Endothelial cell of umbilical vein (primary cell): ENCODE measurements around the gene AMIGO2. TPM values are rescaled to one million over a fixed set of nuclear protein-coding genes. Genes with fewer than 3 reads are reported as not detected.

Experiments
- BruUV-seq: library from RNA; stranded (reverse); fragments of 400-500 nt; replicated peaks from 2 replicates; lab custom pipeline; 2021; lab: Mats Ljungman, UMichigan
- CTCF ChIA-PET: fragments of 300-600, 350-600 bp; sonication (Branson Sonifier 250); formaldehyde crosslinking; loops from one replicate; lab custom pipeline; 2021; ENCODE audit warnings: antibody characterized with exemption, inconsistent platforms; lab: Charles Lee
- POLR2A ChIA-PET: fragments of 300-600, 350-600 bp; sonication (Branson Sonifier 250); formaldehyde crosslinking; loops from one replicate; lab custom pipeline; 2021; ENCODE audit warnings: antibody characterized with exemption, inconsistent platforms; lab: Charles Lee
- DNase-seq: peaks from one replicate; pipeline ENCODE4 v3.0.0-alpha.2; 2011; ENCODE audit warnings: low read depth, low spot score
- FAIRE-seq: peaks from 2 replicates; lab custom pipeline; 2011; peaks lifted over from hg19 to GRCh38; lab: Jason Lieb, UNC
- H2AFZ ChIP-seq: 2 replicates; pipeline ENCODE4 v1.6.0; 2012; ENCODE audit warnings: low read depth, low read length, control low read depth, inconsistent platforms
- H3K27ac ChIP-seq: 2 replicates; pipeline ENCODE4 v1.5.1; 2011; ENCODE audit warnings: low read depth, mild to moderate bottlenecking, control low read depth, low read length, moderate library complexity; ENCODE audit not compliant: insufficient read depth
- H3K27me3 ChIP-seq, 2 experiments: 2 replicates each; pipeline versions ENCODE4 v1.6.0 to v1.6.1; 2011; ENCODE audit warnings: low read length in 2 of 2, mixed read lengths in 1 of 2; ENCODE audit not compliant: control insufficient read depth in 2 of 2, insufficient read depth in 2 of 2
- H3K36me3 ChIP-seq, 2 experiments: 2 replicates in 1 of 2; 3 replicates in 1 of 2; pipeline ENCODE4 v1.5.1; 2011; ENCODE audit warnings: low read length in 2 of 2, mild to moderate bottlenecking in 1 of 2, moderate library complexity in 1 of 2; ENCODE audit not compliant: control insufficient read depth in 2 of 2, insufficient read depth in 2 of 2; ENCODE audit errors: extremely low read depth in 1 of 2
- H3K4me1 ChIP-seq: 3 replicates; pipeline ENCODE4 v1.5.1; 2011; ENCODE audit warnings: mild to moderate bottlenecking, low read length; ENCODE audit not compliant: control insufficient read depth, insufficient read depth; ENCODE audit errors: extremely low read depth
- H3K4me2 ChIP-seq: 2 replicates; pipeline ENCODE4 v1.6.1; 2011; ENCODE audit warnings: low read length, control low read depth, mixed read lengths; ENCODE audit not compliant: insufficient read depth
- H3K4me3 ChIP-seq, 3 experiments: fragments of 200-600 bp in 1 of 3; sonication (generic), shearing (Covaris generic) in 1 of 3; replicated peaks in 1 of 3; 2 replicates each; pipeline ENCODE4 v1.5.1; 2011 to 2016; ENCODE audit warnings: control low read depth in 3 of 3, low read length in 3 of 3, mild to moderate bottlenecking in 2 of 3, inconsistent platforms in 1 of 3, low read depth in 1 of 3, moderate library complexity in 1 of 3; ENCODE audit not compliant: insufficient read depth in 1 of 3
- H3K79me2 ChIP-seq: 2 replicates; pipeline ENCODE4 v1.6.0; 2012; ENCODE audit warnings: low read length, inconsistent platforms; ENCODE audit not compliant: control insufficient read depth, insufficient read depth
- H3K9ac ChIP-seq: replicated peaks from 2 replicates; pipeline ENCODE3; 2011; ENCODE audit warnings: low read length, control low read depth; ENCODE audit not compliant: insufficient read depth; ENCODE audit errors: extremely low read depth
- H3K9me1 ChIP-seq: replicated peaks from 3 replicates; pipeline ENCODE4 v1.6.0; 2011; ENCODE audit warnings: mild to moderate bottlenecking, low read length; ENCODE audit not compliant: control insufficient read depth, insufficient read depth; ENCODE audit errors: extremely low read depth
- H3K9me3 ChIP-seq: replicated peaks from 2 replicates; pipeline ENCODE4 v1.5.1; 2012; ENCODE audit warnings: low read length, inconsistent platforms; ENCODE audit not compliant: control insufficient read depth, insufficient read depth
- H4K20me1 ChIP-seq: replicated peaks from 2 replicates; pipeline ENCODE3; 2011; ENCODE audit warnings: mild to moderate bottlenecking, low read length; ENCODE audit not compliant: control insufficient read depth, insufficient read depth; ENCODE audit errors: extremely low read depth
- EZH2 ChIP-seq: IDR thresholded peaks from 2 replicates; pipeline ENCODE4 v1.6.1; 2012; ENCODE audit warnings: borderline replicate concordance, low read depth, mild to moderate bottlenecking, moderate library complexity, low read length, inconsistent platforms; ENCODE audit not compliant: severe bottlenecking
- FOS ChIP-seq: IDR thresholded peaks from 2 replicates; pipeline ENCODE4 v1.6.1; 2011; ENCODE audit warnings: mild to moderate bottlenecking, low read length, moderate library complexity, borderline replicate concordance; ENCODE audit not compliant: insufficient read depth
- GATA2 ChIP-seq: IDR thresholded peaks from 2 replicates; pipeline ENCODE4 v1.7.0; 2011; ENCODE audit warnings: low read depth, mild to moderate bottlenecking, moderate library complexity, mixed read lengths, low read length; ENCODE audit not compliant: insufficient read length, insufficient read depth
- JUN ChIP-seq: IDR thresholded peaks from 2 replicates; pipeline ENCODE4 v1.6.1; 2011; ENCODE audit warnings: borderline replicate concordance, low read depth; ENCODE audit not compliant: insufficient read length, insufficient read depth
- MYC ChIP-seq: IDR thresholded peaks from one replicate; pipeline ENCODE4 v1.6.1; 2011; ENCODE audit warnings: mild to moderate bottlenecking, low read depth, low read length
- POLR2A ChIP-seq: IDR thresholded peaks from 2 replicates; pipeline ENCODE4 v1.6.1; 2012; ENCODE audit warnings: low read depth, mild to moderate bottlenecking, control low read depth, low read length
- POLR2AphosphoS5 ChIP-seq: IDR thresholded peaks from 2 replicates; pipeline ENCODE4 v1.6.1; 2012; ENCODE audit warnings: low read depth, mild to moderate bottlenecking, control low read depth, low read length, moderate library complexity; ENCODE audit not compliant: insufficient read depth
- dilution Hi-C: fragments of 300-500 bp; cut with MboI; formaldehyde crosslinking; loops from one replicate; pipeline ENCODE4 v1.15.0; 2019; ENCODE audit warnings: low sequenced_read_pairs; ENCODE audit not compliant: extremely low pct_ligation_motif_present
- intact Hi-C: fragments of 100-400 bp; cut with micrococcal nuclease; formaldehyde crosslinking; loops from one replicate; pipeline ENCODE4 v1.10.0; 2022
- polyA plus RNA-seq, 4 experiments: library from polyadenylated mRNA; depleted of rRNA in 3 of 4; stranded (reverse) in 3 of 4; unstranded in 1 of 4; fragments of >200 nt; gene quantifications; 2 replicates each; pipeline versions ENCODE4 v1.2.1 to v1.2.3, GENCODE V29; 2011 to 2012; ENCODE audit warnings: missing spikeins in 1 of 4
- total RNA-seq: library from RNA; stranded (reverse); gene quantifications from 2 replicates; pipeline ENCODE4 v1.2.3, GENCODE V29; 2021
- TF ChIP-seq, protein P1 (sequence below), 2 donors: IDR thresholded peaks; 1 replicate in 1 of 2; 2 replicates in 1 of 2; pipeline ENCODE4 v1.5.1; 2011; ENCODE audit warnings: low read length in 2 of 2, mild to moderate bottlenecking in 2 of 2, moderate library complexity in 2 of 2, control low read depth in 1 of 2, inconsistent platforms in 1 of 2, low read depth in 1 of 2; ENCODE audit not compliant: insufficient read depth in 1 of 2; ENCODE audit errors: extremely low read depth in 1 of 2
- TF ChIP-seq, protein P2 (sequence below): IDR thresholded peaks from 2 replicates; pipeline ENCODE4 v1.6.1; 2011; ENCODE audit not compliant: insufficient read depth, insufficient read length

Gene AMIGO2
- total and polyA plus RNA-seq, 2 donors (not counting 3 experiments of a cell fraction or from before 2014, with no cell fraction given) = 5.4 to 7.5 TPM

DNA sequence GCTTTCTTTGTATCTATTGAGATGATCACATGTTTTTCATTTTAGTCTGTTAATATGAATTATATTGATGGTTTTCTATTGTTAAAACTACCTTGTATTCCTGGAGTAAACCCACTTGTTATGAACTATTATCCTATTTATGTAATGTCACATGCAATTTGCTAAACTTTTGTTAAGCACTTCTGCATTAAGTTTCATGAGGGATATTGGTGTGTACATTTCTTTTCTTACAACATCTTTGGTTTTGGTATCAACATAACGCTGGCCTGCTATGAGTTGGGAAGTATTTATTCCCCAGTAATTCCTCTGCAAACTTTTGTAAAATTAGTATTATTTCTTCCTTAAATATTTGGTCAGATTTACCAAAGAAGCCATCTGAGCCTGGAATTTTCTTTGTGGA lies 46.5 kb upstream of the AMIGO2 start:
- Histone ChIP-seq H3K36me3 (no peaks in the 10 kb centered on the region), H3K4me2 (no peak overlapping the region), H2AFZ (no peak overlapping the region), H3K4me3 (no peak overlapping the region), H3K27me3 (no peaks in the 10 kb centered on the region), H3K79me2 (no peaks in the 10 kb centered on the region), H3K27ac (no peak overlapping the region), H4K20me1 (no peaks in the 10 kb centered on the region), H3K9me1 (no peaks in the 10 kb centered on the region), H3K4me1 (no peaks in the 10 kb centered on the region), H3K9me3 (no peaks in the 10 kb centered on the region), H3K9ac (no peak overlapping the region)
- TF ChIP-seq JUN = no peak
- TF ChIP-seq MYC = no peak
- TF ChIP-seq POLR2AphosphoS5 = no peak
- no peak for TF ChIP-seq POLR2A
- TF ChIP-seq, protein P1, sequence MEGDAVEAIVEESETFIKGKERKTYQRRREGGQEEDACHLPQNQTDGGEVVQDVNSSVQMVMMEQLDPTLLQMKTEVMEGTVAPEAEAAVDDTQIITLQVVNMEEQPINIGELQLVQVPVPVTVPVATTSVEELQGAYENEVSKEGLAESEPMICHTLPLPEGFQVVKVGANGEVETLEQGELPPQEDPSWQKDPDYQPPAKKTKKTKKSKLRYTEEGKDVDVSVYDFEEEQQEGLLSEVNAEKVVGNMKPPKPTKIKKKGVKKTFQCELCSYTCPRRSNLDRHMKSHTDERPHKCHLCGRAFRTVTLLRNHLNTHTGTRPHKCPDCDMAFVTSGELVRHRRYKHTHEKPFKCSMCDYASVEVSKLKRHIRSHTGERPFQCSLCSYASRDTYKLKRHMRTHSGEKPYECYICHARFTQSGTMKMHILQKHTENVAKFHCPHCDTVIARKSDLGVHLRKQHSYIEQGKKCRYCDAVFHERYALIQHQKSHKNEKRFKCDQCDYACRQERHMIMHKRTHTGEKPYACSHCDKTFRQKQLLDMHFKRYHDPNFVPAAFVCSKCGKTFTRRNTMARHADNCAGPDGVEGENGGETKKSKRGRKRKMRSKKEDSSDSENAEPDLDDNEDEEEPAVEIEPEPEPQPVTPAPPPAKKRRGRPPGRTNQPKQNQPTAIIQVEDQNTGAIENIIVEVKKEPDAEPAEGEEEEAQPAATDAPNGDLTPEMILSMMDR (IDR thresholded peaks at IDR 0.05; ENCODE audit: extremely low read depth in 1 of 2, insufficient read depth in 1 of 2, low read depth in 1 of 2, low read length in 2 of 2) = no peak
- TF ChIP-seq EZH2 = no peak
- TF ChIP-seq, protein P2, sequence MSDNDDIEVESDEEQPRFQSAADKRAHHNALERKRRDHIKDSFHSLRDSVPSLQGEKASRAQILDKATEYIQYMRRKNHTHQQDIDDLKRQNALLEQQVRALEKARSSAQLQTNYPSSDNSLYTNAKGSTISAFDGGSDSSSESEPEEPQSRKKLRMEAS = no peak
- no peak for TF ChIP-seq GATA2
- TF ChIP-seq FOS = no peak
- no TSS peak for BruUV-seq
- FAIRE-seq (no peak), DNase-seq (no peak)
- POLR2A ChIA-PET = no interaction called here
- intact Hi-C loops (no loop called here), dilution Hi-C loops (no loop called here)
- CTCF ChIA-PET = no interaction called here
